Upper lobe of right lung (tissue), 1 donor: Measurements from ENCODE around the gene GPR107. TPM values are rescaled to one million over a fixed set of nuclear protein-coding genes. Genes with fewer than 3 reads are reported as not detected.
A peak's percentile ranks its signal among the peaks of the same experiment; 100 is the strongest.

ENCODE experiments used
- ATAC-seq: fragments of 200-7000 bp; cut with Tn5 transposase; one replicate; pipeline ENCODE4 v1.9.1; 2020; ENCODE audit warnings: mild to moderate bottlenecking, moderate library complexity
- DNase-seq: peaks from one replicate; pipeline ENCODE4 v3.0.0-alpha.2; 2020
- H3K27ac ChIP-seq: fragments of 200-600 bp; one replicate; pipeline ENCODE4 v1.8.0; 2022
- H3K27me3 ChIP-seq: fragments of 200-600 bp; one replicate; pipeline ENCODE4 v1.8.0; 2022; ENCODE audit warnings: mild to moderate bottlenecking
- H3K36me3 ChIP-seq: fragments of 200-600 bp; one replicate; pipeline ENCODE4 v1.8.0; 2022
- H3K4me1 ChIP-seq: fragments of 200-600 bp; one replicate; pipeline ENCODE4 v1.8.0; 2022
- H3K4me3 ChIP-seq: fragments of 200-600 bp; one replicate; pipeline ENCODE4 v1.8.0; 2022; ENCODE audit warnings: mild to moderate bottlenecking
- H3K9me3 ChIP-seq: fragments of 200-600 bp; one replicate; pipeline ENCODE4 v1.8.0; 2022
- intact Hi-C: fragments of 100-400 bp; cut with DNase I; formaldehyde crosslinking; loops from one replicate; pipeline ENCODE4 v1.11.0; 2022
- total RNA-seq: library from RNA; stranded (reverse); fragmentation: NEBNext Ultra II Directional; extraction: Animal tissue kit (Norgen Biotek cat#: 25700); gene quantifications from one replicate; pipeline ENCODE4 v1.2.1, GENCODE V29; 2021
- TF ChIP-seq, protein P1 (sequence below): fragments of 200-600 bp; IDR thresholded peaks from one replicate; pipeline ENCODE4 v1.8.0; 2022; ENCODE audit warnings: antibody characterized with exemption
- donor health status: DM: no; HTN: yes; CAD: no; lungs with severe emphysema.

Gene GPR107
- total RNA-seq, 1 donor from 2014 or later, result 39.3 TPM

- no peak for DNase-seq
- intact Hi-C loops, result no loop called here
- H3K27me3 ChIP-seq, result no peaks in the 10 kb centered on the region
- ATAC-seq, result peak; percentile 77
- H3K4me3 ChIP-seq, result no peak overlapping the region
- peaks cover 11% of the 10 kb centered on the region for H3K4me1 ChIP-seq
- H3K36me3 ChIP-seq, result peaks cover 13% of the 10 kb centered on the region
- no peak overlapping the region for H3K27ac ChIP-seq
- TF ChIP-seq, protein P1, sequence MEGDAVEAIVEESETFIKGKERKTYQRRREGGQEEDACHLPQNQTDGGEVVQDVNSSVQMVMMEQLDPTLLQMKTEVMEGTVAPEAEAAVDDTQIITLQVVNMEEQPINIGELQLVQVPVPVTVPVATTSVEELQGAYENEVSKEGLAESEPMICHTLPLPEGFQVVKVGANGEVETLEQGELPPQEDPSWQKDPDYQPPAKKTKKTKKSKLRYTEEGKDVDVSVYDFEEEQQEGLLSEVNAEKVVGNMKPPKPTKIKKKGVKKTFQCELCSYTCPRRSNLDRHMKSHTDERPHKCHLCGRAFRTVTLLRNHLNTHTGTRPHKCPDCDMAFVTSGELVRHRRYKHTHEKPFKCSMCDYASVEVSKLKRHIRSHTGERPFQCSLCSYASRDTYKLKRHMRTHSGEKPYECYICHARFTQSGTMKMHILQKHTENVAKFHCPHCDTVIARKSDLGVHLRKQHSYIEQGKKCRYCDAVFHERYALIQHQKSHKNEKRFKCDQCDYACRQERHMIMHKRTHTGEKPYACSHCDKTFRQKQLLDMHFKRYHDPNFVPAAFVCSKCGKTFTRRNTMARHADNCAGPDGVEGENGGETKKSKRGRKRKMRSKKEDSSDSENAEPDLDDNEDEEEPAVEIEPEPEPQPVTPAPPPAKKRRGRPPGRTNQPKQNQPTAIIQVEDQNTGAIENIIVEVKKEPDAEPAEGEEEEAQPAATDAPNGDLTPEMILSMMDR, result no peak
- no peaks in the 10 kb centered on the region for H3K9me3 ChIP-seq
Measured at GRCh38 chr9:130138171-130138653, 84.5 kb downstream of the GPR107 start.

GRCh38 chr9:130138791-130139190 is 85.1 kb downstream of the GPR107 start:
- ATAC-seq, result peak; percentile 50
- Histone ChIP-seq H3K27me3 (no peaks in the 10 kb centered on the region), H3K27ac (no peak overlapping the region), H3K4me3 (no peak overlapping the region), H3K4me1 (peaks cover 11% of the 10 kb centered on the region), H3K36me3 (peaks cover 13% of the 10 kb centered on the region), H3K9me3 (no peaks in the 10 kb centered on the region)
- TF ChIP-seq, protein P1, result no peak
- no peak for DNase-seq
- intact Hi-C loops, result no loop called here

- no peak overlapping the region for H3K4me3 ChIP-seq
- TF ChIP-seq, protein P1, result no peak
- no peaks in the 10 kb centered on the region for H3K27me3 ChIP-seq
- DNase-seq (no peak), ATAC-seq (no peak)
- no peak overlapping the region for H3K27ac ChIP-seq
- H3K4me1 ChIP-seq, result peaks cover 11% of the 10 kb centered on the region
- H3K36me3 ChIP-seq, result peaks cover 13% of the 10 kb centered on the region
- intact Hi-C loops, result no loop called here
- H3K9me3 ChIP-seq, result no peaks in the 10 kb centered on the region
Measured at GRCh38 chr9:130139251-130139650, 85.5 kb downstream of the GPR107 start.

DNA sequence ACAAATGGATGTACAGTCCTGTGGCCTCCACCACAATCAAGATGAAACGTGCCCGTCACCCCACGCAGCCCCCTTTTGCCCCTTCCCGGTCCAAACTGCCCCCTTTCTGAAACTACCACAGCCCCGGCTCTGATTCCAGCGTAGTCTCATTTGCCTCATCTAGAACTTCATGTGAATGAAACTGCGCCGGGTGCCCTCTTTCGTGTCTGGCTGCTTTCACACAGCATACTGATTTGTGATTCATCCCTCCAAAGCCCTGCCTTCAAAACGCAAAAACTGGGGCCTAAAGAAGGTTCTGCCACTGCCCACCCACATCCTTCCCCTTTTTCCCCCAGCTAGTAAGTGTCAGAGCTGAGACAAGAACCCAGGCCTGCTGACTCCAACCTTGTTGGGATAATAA is 87.0 kb downstream of the GPR107 start:
- H3K36me3 ChIP-seq, result no peaks in the 10 kb centered on the region
- H3K27ac ChIP-seq, result no peak overlapping the region
- no peaks in the 10 kb centered on the region for H3K27me3 ChIP-seq
- intact Hi-C loops, result no loop called here
- ATAC-seq, result no peak
- H3K4me3 ChIP-seq, result no peak overlapping the region
- TF ChIP-seq, protein P1, result no peak
- H3K9me3 ChIP-seq, result no peaks in the 10 kb centered on the region
- DNase-seq, result no peak
- peaks cover 14% of the 10 kb centered on the region for H3K4me1 ChIP-seq

- H3K36me3 ChIP-seq, result no peaks in the 10 kb centered on the region
- intact Hi-C loops, result no loop called here
- no peak overlapping the region for H3K27ac ChIP-seq
- TF ChIP-seq, protein P1, result no peak
- no peak for ATAC-seq
- H3K9me3 ChIP-seq, result no peaks in the 10 kb centered on the region
- H3K4me1 ChIP-seq, result peaks cover 14% of the 10 kb centered on the region
- no peak overlapping the region for H3K4me3 ChIP-seq
- H3K27me3 ChIP-seq, result peaks cover 6% of the 10 kb centered on the region
- no peak for DNase-seq
Measured at GRCh38 chr9:130142056-130142455, 88.3 kb downstream of the GPR107 start.

DNA sequence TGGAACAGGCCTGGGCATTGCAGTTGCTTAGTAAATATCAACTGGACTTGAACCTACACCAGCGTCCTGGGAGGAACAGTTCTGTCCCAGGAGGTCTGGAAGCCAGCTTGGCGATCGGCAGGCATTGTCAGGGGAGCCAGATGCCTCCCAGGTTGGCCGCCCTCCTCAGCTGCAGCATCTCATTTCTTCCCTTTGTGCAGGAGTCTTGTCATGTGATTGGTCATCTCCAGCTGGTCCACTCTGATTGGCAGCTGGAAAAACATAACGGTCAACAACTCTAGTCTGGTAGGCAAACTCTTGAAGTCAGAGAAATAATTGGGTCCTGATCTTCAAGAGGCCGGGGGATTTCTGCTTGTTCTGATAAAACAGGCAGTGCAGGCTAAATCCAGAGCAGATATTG is 88.9 kb downstream of the GPR107 start:
- DNase-seq (no peak), ATAC-seq (no peak)
- Histone ChIP-seq H3K4me1 (peaks cover 14% of the 10 kb centered on the region), H3K4me3 (no peak overlapping the region), H3K27me3 (peaks cover 12% of the 10 kb centered on the region), H3K27ac (no peak overlapping the region), H3K36me3 (no peaks in the 10 kb centered on the region), H3K9me3 (no peaks in the 10 kb centered on the region)
- intact Hi-C loops, result no loop called here
- TF ChIP-seq, protein P1, result no peak
